Osteocyte (in vitro differentiated cells): ENCODE measurements around the gene HSDL2. TPM values are rescaled to one million over a fixed set of nuclear protein-coding genes. Genes with fewer than 3 reads are reported as not detected.

ENCODE experiments used
- DNase-seq: peaks from one replicate; pipeline ENCODE4 v3.0.0; 2021; ENCODE audit warnings: mixed read lengths; ENCODE audit not compliant: unreplicated experiment; ENCODE audit errors: extremely low spot score
- H3K27ac Mint-ChIP-seq: one replicate; pipeline ENCODE4 v1.8.0; 2021; ENCODE audit warnings: mild to moderate bottlenecking, mixed read lengths; ENCODE audit not compliant: unreplicated experiment
- H3K27me3 Mint-ChIP-seq: one replicate; pipeline ENCODE4 v1.8.0; 2021; ENCODE audit warnings: mixed read lengths; ENCODE audit not compliant: unreplicated experiment
- H3K36me3 Mint-ChIP-seq: one replicate; pipeline ENCODE4 v1.8.0; 2021; ENCODE audit warnings: mixed read lengths; ENCODE audit not compliant: unreplicated experiment
- H3K4me1 Mint-ChIP-seq: one replicate; pipeline ENCODE4 v1.8.0; 2021; ENCODE audit warnings: mixed read lengths; ENCODE audit not compliant: unreplicated experiment
- H3K4me3 Mint-ChIP-seq: one replicate; pipeline ENCODE4 v1.8.0; 2021; ENCODE audit warnings: mild to moderate bottlenecking, moderate library complexity, mixed read lengths; ENCODE audit not compliant: unreplicated experiment
- H3K9me3 Mint-ChIP-seq: one replicate; pipeline ENCODE4 v1.8.0; 2021; ENCODE audit warnings: mixed read lengths; ENCODE audit not compliant: unreplicated experiment
- total RNA-seq: library from RNA; stranded (reverse); gene quantifications from 2 replicates; pipeline ENCODE4 v1.2.1, GENCODE V29; 2021
- TF ChIP-seq, protein P1 (sequence below): fragments of 200-600 bp; sonication (generic); IDR thresholded peaks from 2 replicates; pipeline ENCODE4 v1.5.0; 2021; ENCODE audit warnings: antibody characterized with exemption, mild to moderate bottlenecking, moderate library complexity

HSDL2 gene
- total RNA-seq, 1 donor from 2014 or later, result 19.0 TPM

DNA sequence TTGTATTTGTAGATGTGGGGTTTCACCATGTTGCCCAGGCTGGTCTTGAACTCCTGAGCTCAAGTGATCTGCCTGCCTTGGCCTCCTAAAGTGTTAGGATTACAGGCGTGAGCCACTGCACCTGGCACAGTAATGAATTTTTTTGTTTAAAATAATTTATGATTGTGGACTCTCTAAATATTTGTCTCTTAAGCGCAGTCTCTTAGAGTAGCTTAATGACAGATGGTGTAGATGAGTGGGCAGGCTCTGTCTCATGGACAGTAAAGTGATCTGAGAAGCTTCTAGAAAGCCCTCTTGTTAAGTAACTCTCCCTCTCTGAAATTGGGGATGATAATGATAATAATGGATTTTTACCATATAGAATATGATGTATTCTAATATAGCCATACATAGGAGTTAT lies 59.3 kb downstream of the HSDL2 start:
- DNase-seq, result no peak
- no peaks in the 10 kb centered on the region for H3K9me3 Mint-ChIP-seq
- no peak overlapping the region for H3K4me3 Mint-ChIP-seq
- no peak overlapping the region for H3K27ac Mint-ChIP-seq
- no peaks in the 10 kb centered on the region for H3K27me3 Mint-ChIP-seq
- TF ChIP-seq, protein P1, sequence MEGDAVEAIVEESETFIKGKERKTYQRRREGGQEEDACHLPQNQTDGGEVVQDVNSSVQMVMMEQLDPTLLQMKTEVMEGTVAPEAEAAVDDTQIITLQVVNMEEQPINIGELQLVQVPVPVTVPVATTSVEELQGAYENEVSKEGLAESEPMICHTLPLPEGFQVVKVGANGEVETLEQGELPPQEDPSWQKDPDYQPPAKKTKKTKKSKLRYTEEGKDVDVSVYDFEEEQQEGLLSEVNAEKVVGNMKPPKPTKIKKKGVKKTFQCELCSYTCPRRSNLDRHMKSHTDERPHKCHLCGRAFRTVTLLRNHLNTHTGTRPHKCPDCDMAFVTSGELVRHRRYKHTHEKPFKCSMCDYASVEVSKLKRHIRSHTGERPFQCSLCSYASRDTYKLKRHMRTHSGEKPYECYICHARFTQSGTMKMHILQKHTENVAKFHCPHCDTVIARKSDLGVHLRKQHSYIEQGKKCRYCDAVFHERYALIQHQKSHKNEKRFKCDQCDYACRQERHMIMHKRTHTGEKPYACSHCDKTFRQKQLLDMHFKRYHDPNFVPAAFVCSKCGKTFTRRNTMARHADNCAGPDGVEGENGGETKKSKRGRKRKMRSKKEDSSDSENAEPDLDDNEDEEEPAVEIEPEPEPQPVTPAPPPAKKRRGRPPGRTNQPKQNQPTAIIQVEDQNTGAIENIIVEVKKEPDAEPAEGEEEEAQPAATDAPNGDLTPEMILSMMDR, result no peak
- peaks cover 16% of the 10 kb centered on the region for H3K36me3 Mint-ChIP-seq
- no peaks in the 10 kb centered on the region for H3K4me1 Mint-ChIP-seq

DNA sequence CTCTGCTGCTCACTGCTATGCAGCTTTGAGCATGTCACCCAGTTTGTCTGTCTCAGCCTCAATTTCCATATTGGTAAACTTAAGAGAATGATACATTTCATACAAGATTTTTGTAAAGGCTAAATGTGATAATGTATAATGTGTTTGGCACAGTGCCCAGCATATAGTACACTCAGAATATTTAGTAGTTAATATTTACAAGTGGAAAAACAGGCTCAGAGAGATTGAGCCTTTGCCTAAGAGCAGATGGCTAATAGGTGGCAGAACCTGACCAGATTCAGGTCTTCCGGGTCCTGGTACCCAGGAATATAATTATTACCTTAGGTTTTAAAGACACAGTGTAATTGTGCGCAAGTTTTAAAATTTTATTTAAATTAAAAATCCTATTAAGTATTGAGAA lies 59.9 kb downstream of the HSDL2 start:
- Mint-ChIP-seq H3K4me1 (no peaks in the 10 kb centered on the region), H3K27me3 (no peaks in the 10 kb centered on the region), H3K27ac (no peak overlapping the region), H3K9me3 (no peaks in the 10 kb centered on the region), H3K4me3 (no peak overlapping the region), H3K36me3 (peaks cover 13% of the 10 kb centered on the region)
- no peak for DNase-seq
- TF ChIP-seq, protein P1, result no peak

DNA sequence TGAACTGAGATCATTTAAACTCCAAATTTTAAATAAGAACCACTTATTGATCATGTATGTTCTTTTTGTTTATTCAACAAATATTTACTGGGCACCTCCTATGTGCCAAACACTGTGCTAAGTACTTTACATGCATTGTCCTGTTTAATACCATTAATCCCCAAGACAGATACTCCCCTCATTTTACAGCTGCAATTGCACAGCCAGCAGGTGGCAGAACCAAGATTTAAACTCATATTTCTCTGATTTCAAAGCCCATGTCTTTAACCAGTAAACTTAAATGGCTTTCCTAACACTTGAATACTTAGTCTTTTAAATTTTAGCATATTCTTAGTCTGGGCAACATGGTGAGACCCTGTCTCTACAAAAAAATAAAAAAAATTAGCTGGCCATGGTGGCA lies 63.3 kb downstream of the HSDL2 start:
- H3K27me3 Mint-ChIP-seq, result no peaks in the 10 kb centered on the region
- H3K27ac Mint-ChIP-seq, result no peak overlapping the region
- no peaks in the 10 kb centered on the region for H3K9me3 Mint-ChIP-seq
- DNase-seq, result no peak
- H3K36me3 Mint-ChIP-seq, result peaks cover 13% of the 10 kb centered on the region
- TF ChIP-seq, protein P1, result peak; percentile 55
- no peaks in the 10 kb centered on the region for H3K4me1 Mint-ChIP-seq
- no peak overlapping the region for H3K4me3 Mint-ChIP-seq

DNA sequence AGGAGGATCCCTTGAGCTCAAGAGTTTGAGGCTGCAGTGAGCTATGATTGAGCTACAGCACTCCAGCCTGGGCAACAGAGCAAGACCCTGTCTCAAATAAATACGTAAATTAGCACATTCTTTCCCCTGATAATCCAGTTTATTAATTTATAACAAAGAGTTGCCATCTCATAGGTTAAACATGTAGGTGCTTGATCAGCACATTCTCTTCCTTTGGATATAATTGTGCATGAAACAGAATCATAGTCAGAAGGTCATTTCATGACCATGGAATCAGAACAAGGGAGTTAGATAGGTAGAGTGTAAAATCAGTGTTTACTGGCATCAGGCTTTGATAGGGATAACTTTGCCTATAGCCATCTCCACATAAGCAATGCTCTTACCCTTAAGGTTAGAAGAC lies 63.7 kb downstream of the HSDL2 start:
- no peak for DNase-seq
- peaks cover 13% of the 10 kb centered on the region for H3K36me3 Mint-ChIP-seq
- TF ChIP-seq, protein P1, result no peak
- H3K27me3 Mint-ChIP-seq, result no peaks in the 10 kb centered on the region
- no peaks in the 10 kb centered on the region for H3K9me3 Mint-ChIP-seq
- H3K27ac Mint-ChIP-seq, result no peak overlapping the region
- H3K4me3 Mint-ChIP-seq, result no peak overlapping the region
- no peaks in the 10 kb centered on the region for H3K4me1 Mint-ChIP-seq

DNA sequence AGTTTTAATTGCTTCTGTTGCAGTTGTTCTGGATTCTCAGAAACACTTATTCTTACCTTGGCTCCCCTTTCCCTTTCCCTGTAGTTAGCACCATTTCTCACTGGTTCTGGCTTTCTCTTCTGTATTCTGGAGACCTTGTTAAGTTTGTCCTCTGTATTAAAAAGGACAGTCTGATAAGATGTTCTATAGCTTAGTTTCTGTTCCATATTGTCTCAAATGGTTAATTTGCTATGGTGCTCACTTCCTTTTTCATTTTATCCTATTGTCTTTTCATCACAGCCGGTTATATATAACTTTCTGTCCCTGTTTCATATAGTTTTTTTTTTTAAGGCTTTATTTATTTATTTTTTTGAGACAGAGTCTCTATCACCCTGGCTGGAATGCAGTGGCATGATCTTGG lies 65.3 kb downstream of the HSDL2 start:
- no peak for DNase-seq
- TF ChIP-seq, protein P1, result no peak
- Mint-ChIP-seq H3K27ac (no peak overlapping the region), H3K36me3 (peaks cover 12% of the 10 kb centered on the region), H3K4me1 (no peaks in the 10 kb centered on the region), H3K4me3 (no peak overlapping the region), H3K27me3 (no peaks in the 10 kb centered on the region), H3K9me3 (no peaks in the 10 kb centered on the region)
